Fibroblast of the aortic adventitia (primary cell): Measurements from ENCODE around the gene PTH2. TPM values are rescaled to one million over a fixed set of nuclear protein-coding genes. Genes with fewer than 3 reads are reported as not detected.

Experiments used
- DNase-seq: peaks from one replicate; pipeline ENCODE4 v3.0.0-alpha.2; 2010; ENCODE audit warnings: low read depth
- H3K4me3 ChIP-seq: 2 replicates; pipeline ENCODE4 v1.5.1; 2011; ENCODE audit warnings: low read depth, mild to moderate bottlenecking, control low read depth, low read length, moderate library complexity
- CTCF ChIP-seq: IDR thresholded peaks from 2 replicates; pipeline ENCODE4 v1.5.1; 2011; ENCODE audit warnings: mild to moderate bottlenecking, low read length, control low read depth, inconsistent platforms; ENCODE audit not compliant: insufficient read depth
- total RNA-seq: library from RNA; depleted of rRNA; stranded (reverse); fragments of >200 nt; gene quantifications from 2 replicates; pipeline ENCODE4 v1.2.3, GENCODE V29; 2012; ENCODE audit warnings: low replicate concordance

Gene PTH2
- not detected in 2 replicates for total RNA-seq

- H3K4me3 ChIP-seq, result peak within 1 kb of the TSS; percentile 6
- no peak for DNase-seq
- no peak for TF ChIP-seq CTCF
These were observed at the start of gene PTH2 for GRCh38 chr19:49423071-49423984. Gene PTH2, minus strand, starts transcription at chr19:49423441. Its CDS starts 102 bp downstream, at chr19:49423339.

- TF ChIP-seq CTCF, result no peak
- DNase-seq, result no peak
- H3K4me3 ChIP-seq, result no peak overlapping the region
These were observed 49.7 kb upstream of the PTH2 start for GRCh38 chr19:49472936-49473335.

- TF ChIP-seq CTCF, result no peak
- H3K4me3 ChIP-seq, result no peak overlapping the region
- no peak for DNase-seq
These were observed 47.4 kb upstream of the PTH2 start for GRCh38 chr19:49470615-49470978.

GRCh38 chr19:49469828-49470614 lies 46.8 kb upstream of the PTH2 start:
- H3K4me3 ChIP-seq, result no peak overlapping the region
- TF ChIP-seq CTCF, result no peak
- no peak for DNase-seq

GRCh38 chr19:49468746-49469447 lies 45.7 kb upstream of the PTH2 start:
- TF ChIP-seq CTCF, result no peak
- H3K4me3 ChIP-seq, result no peak overlapping the region
- DNase-seq, result peak; percentile 95

GRCh38 chr19:49468199-49468598 lies 45.0 kb upstream of the PTH2 start:
- no peak for DNase-seq
- H3K4me3 ChIP-seq, result no peak overlapping the region
- no peak for TF ChIP-seq CTCF
